ACC112 (cell line): ENCODE data around the gene SMIM21.

Experiments used
- H2AFZ ChIP-seq: fragments of 200-600 bp; sonication (generic); one replicate; pipeline ENCODE4 v1.6.0; 2017; ENCODE audit warnings: antibody characterized with exemption, low read length; ENCODE audit not compliant: unreplicated experiment
- H3K27ac ChIP-seq: fragments of 200-600 bp; sonication (generic); 2 replicates; pipeline ENCODE4 v1.5.1; 2014; ENCODE audit warnings: low read depth, mild to moderate bottlenecking, antibody characterized with exemption, low read length, moderate library complexity
- H3K27me3 ChIP-seq: fragments of 200-600 bp; sonication (generic); 2 replicates; pipeline ENCODE4 v1.6.1; 2014; ENCODE audit warnings: mild to moderate bottlenecking, antibody characterized with exemption, low read length, moderate library complexity, mixed read lengths; ENCODE audit not compliant: insufficient read depth
- H3K36me3 ChIP-seq: fragments of 200-600 bp; sonication (generic); 2 replicates; pipeline ENCODE4 v1.6.1; 2016; ENCODE audit warnings: mild to moderate bottlenecking, antibody characterized with exemption, low read length, moderate library complexity, mixed read lengths; ENCODE audit not compliant: insufficient read depth
- H3K4me1 ChIP-seq: fragments of 200-600 bp; sonication (generic); one replicate; pipeline ENCODE4 v1.6.1; 2016; ENCODE audit warnings: low read length, mixed read lengths; ENCODE audit not compliant: insufficient read depth, unreplicated experiment, control insufficient read depth
- H3K4me3 ChIP-seq: fragments of 200-600 bp; sonication (generic); 2 replicates; pipeline ENCODE4 v1.5.1; 2014; ENCODE audit warnings: mild to moderate bottlenecking, low read depth, low read length
- H3K79me2 ChIP-seq: fragments of 200-600 bp; sonication (generic); one replicate; pipeline ENCODE4 v1.6.0; 2016; ENCODE audit warnings: low read length; ENCODE audit not compliant: control insufficient read depth, unreplicated experiment, insufficient read depth

SMIM21 gene

GRCh38 chr18:75360941-75361340 lies 66.6 kb downstream of the SMIM21 start:
- H2AFZ ChIP-seq = no peak overlapping the region
- H3K4me3 ChIP-seq = no peak overlapping the region
- no peaks in the 10 kb centered on the region for H3K4me1 ChIP-seq
- H3K27ac ChIP-seq = no peak overlapping the region
- H3K79me2 ChIP-seq = no peaks in the 10 kb centered on the region
- H3K36me3 ChIP-seq = no peaks in the 10 kb centered on the region
- H3K27me3 ChIP-seq = no peaks in the 10 kb centered on the region

- H3K4me3 ChIP-seq = no peak overlapping the region
- no peaks in the 10 kb centered on the region for H3K27me3 ChIP-seq
- H3K4me1 ChIP-seq = no peaks in the 10 kb centered on the region
- no peak overlapping the region for H2AFZ ChIP-seq
- H3K27ac ChIP-seq = no peak overlapping the region
- no peaks in the 10 kb centered on the region for H3K79me2 ChIP-seq
- H3K36me3 ChIP-seq = no peaks in the 10 kb centered on the region
Observed at GRCh38 chr18:75360215-75360614, 67.3 kb downstream of the SMIM21 start.
